PC-3 (cell line): ENCODE measurements around the gene ISOC1. TPM values are rescaled to one million over a fixed set of nuclear protein-coding genes. Genes with fewer than 3 reads are reported as not detected.

Experiments used
- ATAC-seq: fragments of 200-7000 bp; cut with Tn5 transposase; 2 replicates; pipeline ENCODE4 v1.9.1; 2020; ENCODE audit warnings: mild to moderate bottlenecking, moderate library complexity
- BruUV-seq: library from RNA; stranded (reverse); fragments of 400-500 nt; replicated peaks from 2 replicates; lab custom pipeline; 2021; lab: Mats Ljungman, UMichigan
- CTCF ChIA-PET: fragments of 300-600 bp; sonication (Branson Sonifier 250); formaldehyde crosslinking; loops from one replicate; lab custom pipeline; 2022; ENCODE audit warnings: antibody characterized with exemption; lab: Charles Lee
- POLR2A ChIA-PET: fragments of 300-600 bp; sonication (Branson Sonifier 250); formaldehyde crosslinking; loops from one replicate; lab custom pipeline; 2022; ENCODE audit warnings: antibody characterized with exemption; ENCODE audit not compliant: unreplicated experiment; lab: Charles Lee
- DNase-seq: peaks from one replicate; pipeline ENCODE4 v3.0.0-alpha.2; 2015
- H2AFZ ChIP-seq: fragments of 300-600 bp; sonication (generic); 2 replicates; pipeline ENCODE4 v1.6.0; 2016; ENCODE audit warnings: antibody characterized with exemption, low read length
- H3F3A ChIP-seq: fragments of 300-600 bp; sonication (generic); one replicate; pipeline ENCODE4 v1.6.0; 2017; ENCODE audit warnings: antibody characterized with exemption, low read length, control low read depth, mild to moderate bottlenecking; ENCODE audit not compliant: unreplicated experiment
- H3K27ac ChIP-seq: fragments of 300-600 bp; sonication (generic); 2 replicates; pipeline ENCODE4 v1.5.1; 2016; ENCODE audit warnings: mild to moderate bottlenecking, low read length
- H3K27me3 ChIP-seq: fragments of 300-600 bp; sonication (generic); 2 replicates; pipeline ENCODE4 v1.6.1; 2016; ENCODE audit warnings: low read length, mixed read lengths
- H3K36me3 ChIP-seq: fragments of 300-600 bp; sonication (generic); 2 replicates; pipeline ENCODE4 v1.6.1; 2016; ENCODE audit warnings: low read depth, mixed run types, low read length, mixed read lengths
- H3K4me1 ChIP-seq: fragments of 300-600 bp; sonication (generic); 2 replicates; pipeline ENCODE4 v1.5.1; 2016; ENCODE audit warnings: low read length; ENCODE audit not compliant: insufficient read depth
- H3K4me2 ChIP-seq: fragments of 300-600 bp; sonication (generic); 2 replicates; pipeline ENCODE4 v1.6.0; 2016; ENCODE audit warnings: low read length
- H3K4me3 ChIP-seq: fragments of 300-600 bp; sonication (generic); 2 replicates; pipeline ENCODE4 v1.5.1; 2016; ENCODE audit warnings: mild to moderate bottlenecking, low read length, mixed read lengths
- H3K79me2 ChIP-seq: fragments of 300-600 bp; sonication (generic); 2 replicates; pipeline ENCODE4 v1.6.1; 2017; ENCODE audit warnings: low read length, mixed read lengths
- H3K9ac ChIP-seq: fragments of 300-600 bp; sonication (generic); 2 replicates; pipeline ENCODE4 v1.6.0; 2016; ENCODE audit warnings: mild to moderate bottlenecking, low read length
- H3K9me2 ChIP-seq: fragments of 300-600 bp; sonication (generic); replicated peaks from 2 replicates; pipeline ENCODE4 v1.6.1; 2016; ENCODE audit warnings: mixed run types, low read length, mixed read lengths
- H3K9me3 ChIP-seq: fragments of 300-600 bp; sonication (generic); 2 replicates; pipeline ENCODE4 v1.6.1; 2016; ENCODE audit warnings: low read length, mixed read lengths
- H4K20me1 ChIP-seq: fragments of 300-600 bp; sonication (generic); 2 replicates; pipeline ENCODE4 v1.6.1; 2016; ENCODE audit warnings: low read length, mixed read lengths
- EZH2 ChIP-seq: fragments of 300-600 bp; sonication (generic); IDR thresholded peaks from one replicate; pipeline ENCODE4 v1.6.1; 2017; ENCODE audit warnings: antibody characterized with exemption, mild to moderate bottlenecking, low read length; ENCODE audit not compliant: unreplicated experiment
- EZH2phosphoT487 ChIP-seq: fragments of 300-600 bp; sonication (generic); IDR thresholded peaks from 2 replicates; pipeline ENCODE4 v1.6.1; 2018; ENCODE audit warnings: mild to moderate bottlenecking, antibody characterized with exemption, low read length, borderline replicate concordance
- intact Hi-C: fragments of 100-400 bp; cut with micrococcal nuclease; formaldehyde crosslinking; loops from 2 replicates; pipeline ENCODE4 v1.9.0; 2023
- total RNA-seq: library from RNA; depleted of rRNA; stranded (reverse); fragments of >200 nt; gene quantifications from 2 replicates; pipeline ENCODE4 v1.2.3, GENCODE V29; 2014
- TF ChIP-seq, protein P1 (sequence below): fragments of 300-600 bp; sonication (generic); conservative IDR thresholded peaks from 2 replicates; pipeline ENCODE4 v1.5.1; 2017; ENCODE audit warnings: antibody characterized with exemption, low read depth, mild to moderate bottlenecking, low read length

Gene ISOC1
- total RNA-seq, 1 experiment from 2014 or later: 27.3 TPM

- no peaks in the 10 kb centered on the region for H3K4me1 ChIP-seq
- H4K20me1 ChIP-seq: no peaks in the 10 kb centered on the region
- BruUV-seq: no TSS peak
- H3K27ac ChIP-seq: no peak overlapping the region
- ChIA-PET CTCF (no interaction called here), POLR2A (no interaction called here)
- no peaks in the 10 kb centered on the region for H3K36me3 ChIP-seq
- TF ChIP-seq, protein P1, sequence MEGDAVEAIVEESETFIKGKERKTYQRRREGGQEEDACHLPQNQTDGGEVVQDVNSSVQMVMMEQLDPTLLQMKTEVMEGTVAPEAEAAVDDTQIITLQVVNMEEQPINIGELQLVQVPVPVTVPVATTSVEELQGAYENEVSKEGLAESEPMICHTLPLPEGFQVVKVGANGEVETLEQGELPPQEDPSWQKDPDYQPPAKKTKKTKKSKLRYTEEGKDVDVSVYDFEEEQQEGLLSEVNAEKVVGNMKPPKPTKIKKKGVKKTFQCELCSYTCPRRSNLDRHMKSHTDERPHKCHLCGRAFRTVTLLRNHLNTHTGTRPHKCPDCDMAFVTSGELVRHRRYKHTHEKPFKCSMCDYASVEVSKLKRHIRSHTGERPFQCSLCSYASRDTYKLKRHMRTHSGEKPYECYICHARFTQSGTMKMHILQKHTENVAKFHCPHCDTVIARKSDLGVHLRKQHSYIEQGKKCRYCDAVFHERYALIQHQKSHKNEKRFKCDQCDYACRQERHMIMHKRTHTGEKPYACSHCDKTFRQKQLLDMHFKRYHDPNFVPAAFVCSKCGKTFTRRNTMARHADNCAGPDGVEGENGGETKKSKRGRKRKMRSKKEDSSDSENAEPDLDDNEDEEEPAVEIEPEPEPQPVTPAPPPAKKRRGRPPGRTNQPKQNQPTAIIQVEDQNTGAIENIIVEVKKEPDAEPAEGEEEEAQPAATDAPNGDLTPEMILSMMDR: no peak
- intact Hi-C loops: no loop called here
- no peaks in the 10 kb centered on the region for H3K9me3 ChIP-seq
- ATAC-seq (no peak), DNase-seq (no peak)
- H3K9ac ChIP-seq: no peak overlapping the region
- H3K9me2 ChIP-seq: no peaks in the 10 kb centered on the region
- H3K79me2 ChIP-seq: no peaks in the 10 kb centered on the region
- H3K4me3 ChIP-seq: no peak overlapping the region
- no peaks in the 10 kb centered on the region for H3F3A ChIP-seq
- no peaks in the 10 kb centered on the region for H3K27me3 ChIP-seq
- H2AFZ ChIP-seq: no peak overlapping the region
- no peak overlapping the region for H3K4me2 ChIP-seq
Measured at GRCh38 chr5:129115680-129116079, 21.1 kb downstream of the ISOC1 start.

GRCh38 chr5:129116797-129117196 is 22.2 kb downstream of the ISOC1 start:
- no peaks in the 10 kb centered on the region for H4K20me1 ChIP-seq
- H3K4me3 ChIP-seq: no peak overlapping the region
- H3K79me2 ChIP-seq: no peaks in the 10 kb centered on the region
- H3K4me1 ChIP-seq: no peaks in the 10 kb centered on the region
- ATAC-seq: no peak
- H3K4me2 ChIP-seq: no peak overlapping the region
- no TSS peak for BruUV-seq
- DNase-seq: no peak
- H3K9me2 ChIP-seq: no peaks in the 10 kb centered on the region
- H3K27me3 ChIP-seq: no peaks in the 10 kb centered on the region
- no peaks in the 10 kb centered on the region for H3F3A ChIP-seq
- TF ChIP-seq EZH2: no peak
- TF ChIP-seq, protein P1: no peak
- no peak for TF ChIP-seq EZH2phosphoT487
- H2AFZ ChIP-seq: no peak overlapping the region
- no peaks in the 10 kb centered on the region for H3K36me3 ChIP-seq
- ChIA-PET POLR2A (interaction anchor here (0.5 kb wide), 1 partner anchor 16 kb away, joined by 7 read pairs; no protein-coding TSS in a partner anchor), CTCF (no interaction called here)
- intact Hi-C loops: no loop called here
- no peak overlapping the region for H3K9ac ChIP-seq
- H3K27ac ChIP-seq: no peak overlapping the region
- no peaks in the 10 kb centered on the region for H3K9me3 ChIP-seq

DNA sequence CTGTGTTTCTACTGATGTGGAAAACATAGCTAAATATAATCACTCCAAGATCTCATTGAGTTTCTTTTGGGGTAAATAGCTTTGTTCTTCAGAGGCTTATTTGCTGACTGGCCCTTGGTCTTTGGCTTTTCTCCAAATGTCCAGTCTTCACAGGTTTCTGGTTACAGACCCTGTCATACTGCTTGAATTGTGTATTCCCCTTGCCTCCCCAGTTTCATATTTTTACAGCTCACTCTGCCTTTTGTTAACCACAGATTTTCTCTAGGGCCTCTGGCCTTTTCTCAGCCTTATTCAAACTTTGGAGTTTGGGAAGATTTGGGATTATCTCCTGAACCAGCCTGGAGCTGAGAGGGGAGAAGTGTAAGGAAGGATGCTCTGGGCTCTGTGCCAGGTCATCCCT is 23.9 kb downstream of the ISOC1 start:
- no TSS peak for BruUV-seq
- CTCF ChIA-PET: no interaction called here
- DNase-seq: no peak

More for the DNA sequence above, 23.9 kb downstream of the ISOC1 start:
- H3K9me3 ChIP-seq: no peaks in the 10 kb centered on the region
- no peak overlapping the region for H3K9ac ChIP-seq
- no peaks in the 10 kb centered on the region for H3K79me2 ChIP-seq
- 0 out of 2 replicates have a peak, but pooled peaks cover 9% of the 10 kb centered on the region for H3K4me1 ChIP-seq
- TF ChIP-seq, protein P1: no peak
- TF ChIP-seq EZH2 (no peak), EZH2phosphoT487 (no peak)
- H3K4me3 ChIP-seq: no peak overlapping the region
- no peak for ATAC-seq
- no peak overlapping the region for H3K4me2 ChIP-seq
- no peaks in the 10 kb centered on the region for H3F3A ChIP-seq
- intact Hi-C loops: no loop called here
- H2AFZ ChIP-seq: no peak overlapping the region
- H3K9me2 ChIP-seq: no peaks in the 10 kb centered on the region
- no peaks in the 10 kb centered on the region for H3K36me3 ChIP-seq
- POLR2A ChIA-PET: no interaction called here
- H4K20me1 ChIP-seq: no peaks in the 10 kb centered on the region
- H3K27me3 ChIP-seq: no peaks in the 10 kb centered on the region
- no peak overlapping the region for H3K27ac ChIP-seq
